GM12878 (cell line): ENCODE data around the gene TRIM58.

Experiments used
- KAT2A ChIP-seq: conservative IDR thresholded peaks from 2 replicates; pipeline ENCODE4 v1.6.1; 2011; ENCODE audit warnings: low read depth, low read length; ENCODE audit not compliant: control insufficient read depth
- NBN ChIP-seq: fragments of 450-650 bp; IDR thresholded peaks from 2 replicates; pipeline ENCODE4 v1.6.1; 2016

DNA sequence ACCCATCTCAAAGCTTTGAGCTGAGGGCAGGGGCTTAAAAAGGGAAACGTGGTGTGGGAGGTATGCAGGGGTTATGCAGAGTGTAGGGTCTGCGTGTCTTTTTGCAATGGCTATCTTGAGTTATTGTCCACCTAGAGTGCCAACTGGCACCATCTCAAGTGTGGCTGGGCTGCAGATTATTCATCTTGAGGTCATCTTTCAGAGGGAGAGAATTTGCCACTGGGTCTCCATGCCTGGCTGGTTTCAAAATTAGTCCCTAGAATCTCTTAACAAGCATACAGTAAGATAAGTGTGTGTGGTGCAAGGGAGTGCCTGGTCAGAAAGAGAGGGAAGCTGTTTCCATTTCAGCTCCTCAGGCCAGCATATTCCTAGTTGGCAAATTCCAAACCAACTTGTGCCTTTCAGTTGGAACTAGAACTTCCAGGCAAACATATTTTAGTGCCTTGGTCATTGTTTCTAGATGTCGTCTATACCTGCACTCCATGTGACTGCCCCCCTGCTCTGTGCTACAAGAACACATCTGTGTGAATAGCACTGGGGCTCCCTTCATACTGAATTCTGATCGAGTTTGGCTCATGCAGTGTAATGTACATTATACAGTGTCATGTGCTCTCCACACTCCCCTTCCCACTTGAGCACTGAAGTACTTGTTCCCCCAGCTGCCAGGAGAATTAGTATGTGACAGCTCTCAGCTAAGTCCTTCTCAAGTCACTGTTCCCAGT is 58.1 kb downstream of the TRIM58 start:
- TF ChIP-seq KAT2A (no peak), NBN (no peak)
